HG03175 (cell line): ENCODE results near the gene FCGR3B.
A peak's percentile ranks its signal among the peaks of the same experiment; 100 is the strongest.
"Not testable (repeated sequence)": the region's sequence is repeated elsewhere in the genome, so short reads cannot be mapped to it uniquely, and the experiment has no call there.

Experiments
- ATAC-seq: cut with Tn5 transposase; IDR thresholded peaks from one replicate; pipeline ENCODE4 v1.9.1; 2021; ENCODE audit warnings: mild to moderate bottlenecking, moderate library complexity; ENCODE audit not compliant: unreplicated experiment

The FCGR3B gene

DNA sequence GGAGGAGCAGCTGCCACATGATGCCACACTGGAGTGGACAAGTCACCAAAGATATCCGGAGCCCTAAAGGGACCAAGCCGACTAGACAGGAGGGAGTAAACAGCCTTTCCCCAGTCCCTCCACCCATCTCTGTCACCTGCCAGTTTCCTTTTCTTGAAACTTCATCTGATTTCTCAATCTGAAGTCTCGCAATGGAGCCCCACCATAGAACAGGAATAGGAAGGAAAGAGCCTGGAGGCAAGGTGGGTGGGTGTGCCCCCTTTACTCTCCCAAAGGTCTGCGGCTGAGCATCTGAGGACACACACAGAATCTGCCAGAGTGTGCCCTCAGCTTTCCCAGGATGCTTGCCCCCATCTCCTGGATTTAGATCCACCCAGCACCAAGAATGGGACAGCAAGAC is at the start of gene FCGR3B:
FCGR3B (minus strand) TSS at position 101 of the 400 bp plus-strand sequence; CDS start at position 19, 82 bp downstream.
- ATAC-seq: no peak

DNA sequence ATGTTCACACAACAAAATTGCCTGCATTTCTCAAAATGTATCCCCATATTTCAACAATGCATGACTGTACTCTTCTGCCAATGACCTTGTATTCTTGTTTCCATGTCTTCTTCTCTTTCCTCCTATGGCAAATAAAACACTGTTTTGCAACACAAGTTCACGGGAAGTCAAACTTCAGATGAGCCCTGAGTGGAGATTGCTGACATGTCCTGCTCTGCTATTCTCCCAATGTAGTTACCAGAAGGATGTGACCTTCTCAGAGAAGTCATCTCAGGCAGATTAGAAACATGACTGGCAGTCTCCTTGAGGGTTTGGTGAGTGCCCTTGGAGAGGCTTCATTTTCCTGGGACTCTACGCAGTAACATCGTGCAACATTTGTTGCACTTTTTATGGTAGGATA is 47.5 kb upstream of the FCGR3B start:
- ATAC-seq: no peak

DNA sequence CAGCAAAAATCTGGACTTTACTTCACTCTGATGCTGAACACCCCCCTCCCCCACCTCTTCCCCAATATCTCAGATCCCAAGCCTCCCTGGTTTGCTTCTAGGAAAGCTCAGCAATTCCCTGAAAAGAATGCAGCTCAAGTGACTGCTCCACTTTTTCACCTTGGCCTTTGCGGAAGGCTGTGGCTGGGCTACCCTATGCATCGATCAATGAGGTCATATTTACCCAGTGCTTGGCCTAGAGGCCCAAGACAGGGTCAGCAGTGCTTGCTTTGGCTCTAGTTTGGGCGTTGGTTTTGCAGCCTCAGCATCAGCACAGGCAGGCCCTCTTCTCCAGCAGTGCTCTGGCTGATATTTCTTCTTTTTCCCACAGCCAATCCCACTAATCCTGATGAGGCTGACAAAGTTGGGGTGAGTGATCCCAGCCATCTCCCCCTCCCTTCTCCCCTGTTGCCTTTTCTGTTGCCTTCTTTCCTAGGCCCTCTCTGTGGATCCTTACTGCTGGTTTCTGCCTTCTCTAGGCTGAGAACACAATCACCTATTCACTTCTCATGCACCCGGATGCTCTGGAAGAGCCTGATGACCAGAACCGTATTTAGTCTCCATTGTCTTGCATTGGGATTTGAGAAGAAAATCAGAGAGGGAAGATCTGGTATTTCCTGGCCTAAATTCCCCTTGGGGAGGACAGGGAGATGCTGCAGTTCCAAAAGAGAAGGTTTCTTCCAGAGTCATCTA is 46.1 kb upstream of the FCGR3B start:
- ATAC-seq: no peak

DNA sequence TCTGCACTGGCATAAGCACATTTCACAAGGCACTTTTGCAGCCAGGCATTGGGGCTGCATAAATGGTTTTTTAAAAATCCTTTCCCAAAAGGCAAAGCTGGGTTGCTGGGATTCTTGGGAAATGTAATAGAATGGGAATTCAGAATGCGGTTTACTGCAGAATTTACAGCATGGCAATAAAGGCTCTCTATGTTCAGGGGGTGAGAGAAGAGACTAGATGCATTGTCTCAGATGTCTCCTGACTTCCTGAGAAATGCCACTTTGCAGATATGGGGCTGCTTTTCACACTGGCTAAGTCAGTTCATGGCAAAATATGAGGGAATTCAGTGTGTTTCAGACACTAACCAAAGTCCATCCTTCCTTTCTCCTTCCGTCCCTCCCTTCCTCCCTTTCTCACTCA is 45.5 kb upstream of the FCGR3B start:
- no peak for ATAC-seq

DNA sequence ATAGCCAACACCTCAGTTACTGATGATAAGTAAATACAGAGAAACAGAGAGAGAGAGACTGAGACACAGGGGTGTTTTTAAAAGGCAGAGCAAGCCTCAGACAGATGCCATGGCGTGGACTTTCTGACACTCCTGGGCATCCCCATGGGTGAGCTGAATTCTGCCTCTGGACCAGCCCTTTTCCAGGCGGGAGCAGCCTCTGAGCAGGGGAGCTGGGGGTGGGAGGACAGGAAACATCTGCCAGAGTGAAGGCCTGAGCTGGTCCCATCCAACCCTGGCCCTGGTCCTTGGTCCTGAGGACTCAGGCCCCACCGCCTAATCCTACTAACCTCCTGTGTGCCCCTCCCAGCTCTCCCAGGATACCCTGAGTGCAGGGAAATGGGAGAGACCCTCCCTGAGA is 43.9 kb upstream of the FCGR3B start:
- ATAC-seq: not testable (repeated sequence)

DNA sequence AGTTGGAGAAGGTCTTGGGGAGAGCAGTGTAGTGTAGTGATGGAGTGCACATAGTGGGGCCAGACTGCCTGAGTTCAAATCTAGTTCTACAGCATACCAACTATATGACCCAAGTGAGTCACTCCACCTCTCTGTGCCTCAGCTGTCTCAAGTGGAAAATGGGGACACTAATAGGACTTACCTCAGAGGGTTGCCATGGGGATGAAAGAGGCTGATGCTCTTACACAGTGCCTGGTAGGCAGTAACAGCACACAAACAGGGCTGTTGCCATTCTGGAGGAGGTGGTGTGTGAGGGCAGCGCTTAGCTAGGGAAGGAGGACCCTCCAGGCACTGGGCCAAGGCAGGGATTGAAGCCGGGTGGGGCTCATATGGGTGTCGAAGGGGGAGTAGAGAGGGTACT is 43.5 kb upstream of the FCGR3B start:
- not testable (repeated sequence) for ATAC-seq

DNA sequence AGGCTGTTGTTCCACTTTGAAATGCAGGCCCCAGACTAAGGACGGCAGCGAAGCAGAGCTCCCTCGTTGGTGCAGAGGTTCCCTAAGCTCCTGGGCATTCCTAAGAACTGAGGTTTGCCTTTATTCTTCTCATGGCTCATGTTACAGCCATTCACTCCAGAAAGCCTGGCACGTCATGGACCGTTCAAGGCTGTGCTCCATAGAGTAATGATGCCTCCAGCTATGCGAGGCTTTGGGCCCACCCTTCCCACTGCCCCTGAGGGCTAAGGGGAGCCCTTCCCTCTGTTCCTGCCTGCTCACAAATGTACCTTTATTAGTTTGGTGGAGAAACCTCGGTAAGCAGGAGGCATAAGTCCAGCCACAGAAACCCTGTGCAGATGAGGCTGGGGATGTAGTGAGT is 42.5 kb upstream of the FCGR3B start:
- not testable (repeated sequence) for ATAC-seq

DNA sequence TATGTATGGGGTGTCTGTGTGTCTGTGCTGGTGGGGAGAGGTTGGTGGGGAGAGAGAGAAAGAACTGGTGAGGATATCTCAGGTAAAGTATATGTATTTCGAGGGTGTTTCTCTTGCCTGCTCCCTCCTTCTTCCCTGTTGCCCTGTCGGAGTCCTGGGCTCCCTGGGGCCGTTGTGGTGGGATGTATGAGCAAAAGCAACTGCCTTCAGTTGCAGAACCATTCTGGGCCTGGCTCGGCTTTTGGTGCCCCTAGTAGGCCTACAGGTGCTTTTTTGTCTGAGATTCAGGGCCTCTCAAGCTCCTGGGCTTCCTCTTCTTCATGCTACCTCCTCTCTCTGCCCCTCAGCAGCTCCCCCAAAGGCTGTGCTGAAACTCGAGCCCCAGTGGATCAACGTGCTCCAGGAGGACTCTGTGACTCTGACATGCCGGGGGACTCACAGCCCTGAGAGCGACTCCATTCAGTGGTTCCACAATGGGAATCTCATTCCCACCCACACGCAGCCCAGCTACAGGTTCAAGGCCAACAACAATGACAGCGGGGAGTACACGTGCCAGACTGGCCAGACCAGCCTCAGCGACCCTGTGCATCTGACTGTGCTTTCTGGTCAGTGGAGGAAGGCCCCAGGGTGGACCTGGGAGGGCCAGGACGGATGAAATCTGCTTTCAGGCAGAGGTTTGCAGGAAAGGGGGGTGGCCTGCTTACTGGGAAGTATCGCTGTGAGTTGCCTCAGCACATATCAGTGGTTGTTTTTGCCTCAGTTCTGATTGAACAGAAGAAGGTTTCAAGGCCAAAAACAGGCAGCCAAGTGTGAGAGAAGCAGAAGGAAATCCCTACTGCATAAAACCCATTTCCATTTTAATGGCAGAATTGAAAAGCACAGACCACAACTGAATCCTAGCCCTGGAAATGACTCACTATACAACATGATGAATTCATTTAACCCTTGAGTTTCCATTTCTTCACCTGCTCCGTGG is 40.4 kb upstream of the FCGR3B start:
- ATAC-seq: not testable (repeated sequence)

DNA sequence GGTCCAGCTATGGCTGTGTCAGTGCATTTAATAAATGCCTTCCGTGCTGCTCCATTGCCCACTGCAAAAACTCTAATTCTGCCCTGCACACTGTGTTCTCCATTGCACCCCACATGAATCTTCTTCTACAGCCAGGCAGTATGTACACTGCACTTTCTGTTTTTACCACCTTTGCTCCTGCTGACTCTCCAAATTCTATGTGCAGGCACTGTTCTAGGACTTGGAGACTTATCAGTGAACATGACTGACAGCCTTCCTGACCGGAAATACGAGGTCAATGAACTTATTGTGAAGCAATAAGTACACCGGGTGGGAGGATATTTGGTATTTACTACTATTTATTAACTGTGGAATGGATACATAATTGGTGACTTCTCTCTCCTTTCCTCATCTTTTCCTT is 33.7 kb upstream of the FCGR3B start:
- ATAC-seq: not testable (repeated sequence)

DNA sequence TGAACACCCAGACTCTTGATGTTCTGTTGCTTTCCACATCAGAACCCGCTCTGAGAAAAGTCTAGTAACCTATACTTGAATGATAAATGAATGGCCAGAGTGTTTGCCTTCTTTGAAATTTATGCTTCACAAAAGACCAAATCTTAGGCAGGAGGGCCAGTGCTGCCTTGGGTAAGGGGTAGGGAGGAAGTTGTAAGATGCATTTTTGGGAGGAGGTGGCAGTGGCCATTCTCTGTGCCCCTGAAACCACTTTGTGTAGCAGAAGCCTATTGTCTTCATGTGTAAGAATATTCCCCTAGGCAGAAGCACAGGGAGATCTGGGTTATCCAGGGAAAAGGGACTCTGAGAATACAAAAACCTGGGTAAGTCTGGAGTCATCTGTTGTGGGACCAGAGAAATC is 32.6 kb upstream of the FCGR3B start:
- ATAC-seq: not testable (repeated sequence)

DNA sequence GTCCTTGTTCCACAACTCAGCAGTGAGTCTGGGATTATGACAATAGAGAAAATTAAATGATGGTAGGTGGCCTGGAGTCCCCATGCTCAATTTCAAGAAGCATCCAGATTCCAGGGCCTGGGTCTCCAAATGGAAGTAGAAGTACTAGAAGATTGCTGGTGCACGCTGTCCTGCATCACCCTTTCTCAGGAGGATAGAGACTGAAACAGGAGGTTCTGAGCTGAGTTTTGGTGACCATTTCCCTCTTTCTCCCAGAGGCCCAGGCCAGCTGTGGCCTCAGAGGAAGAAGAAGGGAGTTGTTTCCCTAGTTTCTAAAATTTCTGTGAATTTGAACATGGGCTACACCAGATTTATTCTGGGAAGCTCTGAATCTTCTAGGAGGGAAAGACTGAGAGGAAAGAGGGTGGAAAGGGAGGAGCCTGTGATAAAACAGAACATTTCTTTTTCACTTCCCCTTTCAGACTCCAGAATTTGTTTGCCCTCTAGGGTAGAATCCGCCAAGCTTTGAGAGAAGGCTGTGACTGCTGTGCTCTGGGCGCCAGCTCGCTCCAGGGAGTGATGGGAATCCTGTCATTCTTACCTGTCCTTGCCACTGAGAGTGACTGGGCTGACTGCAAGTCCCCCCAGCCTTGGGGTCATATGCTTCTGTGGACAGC is 31.8 kb upstream of the FCGR3B start, which contains the start of gene FCGR2B:
FCGR2B (plus strand) TSS at position 460 of the 656 bp plus-strand sequence; CDS start at position 559, 99 bp downstream.
- peak; percentile 68 for ATAC-seq

DNA sequence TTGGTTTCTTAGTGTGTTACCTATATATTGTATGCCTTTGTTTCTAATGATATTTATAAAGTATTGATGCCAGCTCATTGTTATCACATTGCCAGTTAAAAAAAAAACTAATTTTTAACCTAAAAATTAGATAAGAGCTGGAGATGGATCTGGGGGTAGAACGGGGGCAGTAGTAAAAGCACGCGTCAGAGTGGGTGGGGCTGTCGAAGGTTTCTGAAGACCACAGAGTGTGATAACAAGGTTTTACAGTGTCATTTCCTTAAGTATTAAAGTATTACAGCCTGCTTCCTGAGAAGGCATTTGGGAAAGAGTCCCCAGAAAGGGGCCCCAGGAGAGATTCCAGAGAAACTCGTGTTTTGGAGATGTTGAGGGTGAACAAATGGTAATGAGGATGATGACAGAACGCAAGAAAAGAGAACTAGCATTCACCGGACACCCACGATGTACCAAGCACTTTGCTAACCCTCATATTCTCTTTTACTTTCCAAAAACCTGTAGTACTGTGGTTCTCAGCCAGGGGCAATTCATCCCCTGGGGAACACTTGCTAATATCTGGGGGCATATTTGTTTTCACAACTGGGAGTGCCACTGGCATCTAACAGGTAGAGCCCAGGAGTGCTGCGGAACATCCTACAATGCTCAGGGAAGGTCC is 30.8 kb upstream of the FCGR3B start:
- ATAC-seq: peak; percentile 44

DNA sequence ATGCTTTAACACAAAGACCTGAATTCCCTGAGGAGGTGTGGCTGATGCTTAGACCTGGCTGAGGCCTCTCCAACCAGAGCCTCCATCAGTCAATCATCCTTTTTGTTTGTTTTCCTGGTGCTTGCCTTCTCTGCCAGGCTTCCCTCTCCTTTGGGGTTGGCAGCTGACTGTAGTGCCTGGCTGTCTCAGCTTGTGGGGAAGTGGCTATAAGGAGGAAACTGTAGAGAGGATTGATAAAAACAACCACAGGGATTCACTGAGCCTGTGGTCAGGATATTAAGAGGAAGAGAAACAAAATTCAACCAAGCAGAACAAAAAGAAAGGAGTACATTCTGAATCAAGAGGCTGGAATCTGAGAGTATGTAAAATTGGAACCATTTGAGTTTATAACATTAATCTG is 27.5 kb upstream of the FCGR3B start:
- not testable (repeated sequence) for ATAC-seq

DNA sequence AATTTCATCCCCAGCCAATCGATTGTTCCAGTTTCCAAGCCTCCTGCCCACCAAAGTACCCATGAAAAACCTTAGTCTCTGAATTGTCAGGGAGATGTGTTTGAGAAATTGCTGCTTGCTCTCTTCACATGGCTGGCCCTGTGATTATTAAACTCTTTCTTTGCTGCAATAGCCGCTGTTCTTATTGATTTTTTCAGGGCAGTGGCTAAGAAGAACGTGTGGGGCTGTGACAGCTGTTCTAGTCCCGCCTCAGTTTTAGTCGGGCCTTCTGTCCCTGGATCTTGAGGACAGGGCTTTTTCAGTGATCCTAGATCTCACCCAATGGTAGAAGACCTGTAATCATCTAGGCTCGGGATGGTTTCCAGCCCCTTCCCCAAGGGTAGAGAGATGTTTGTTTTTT is 23.0 kb upstream of the FCGR3B start:
- not testable (repeated sequence) for ATAC-seq

DNA sequence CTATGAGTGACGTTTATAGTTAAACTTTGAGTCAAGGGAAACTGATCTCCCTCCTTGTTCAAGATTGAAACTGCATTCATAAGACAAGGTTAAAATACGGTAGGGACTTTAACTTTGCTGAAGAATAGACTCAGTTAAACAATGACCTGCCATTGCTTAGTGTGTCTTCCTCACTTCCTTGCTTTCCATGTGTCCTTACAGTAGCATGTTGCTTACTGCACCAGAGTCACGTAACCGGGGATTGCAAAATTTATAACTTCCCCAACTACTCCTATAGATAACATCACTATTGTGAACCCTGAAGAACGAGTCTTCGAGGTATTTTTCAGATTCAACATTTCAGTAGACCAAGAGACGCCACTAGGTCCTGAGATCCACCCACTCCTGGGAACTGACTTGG is 22.6 kb upstream of the FCGR3B start:
- not testable (repeated sequence) for ATAC-seq

DNA sequence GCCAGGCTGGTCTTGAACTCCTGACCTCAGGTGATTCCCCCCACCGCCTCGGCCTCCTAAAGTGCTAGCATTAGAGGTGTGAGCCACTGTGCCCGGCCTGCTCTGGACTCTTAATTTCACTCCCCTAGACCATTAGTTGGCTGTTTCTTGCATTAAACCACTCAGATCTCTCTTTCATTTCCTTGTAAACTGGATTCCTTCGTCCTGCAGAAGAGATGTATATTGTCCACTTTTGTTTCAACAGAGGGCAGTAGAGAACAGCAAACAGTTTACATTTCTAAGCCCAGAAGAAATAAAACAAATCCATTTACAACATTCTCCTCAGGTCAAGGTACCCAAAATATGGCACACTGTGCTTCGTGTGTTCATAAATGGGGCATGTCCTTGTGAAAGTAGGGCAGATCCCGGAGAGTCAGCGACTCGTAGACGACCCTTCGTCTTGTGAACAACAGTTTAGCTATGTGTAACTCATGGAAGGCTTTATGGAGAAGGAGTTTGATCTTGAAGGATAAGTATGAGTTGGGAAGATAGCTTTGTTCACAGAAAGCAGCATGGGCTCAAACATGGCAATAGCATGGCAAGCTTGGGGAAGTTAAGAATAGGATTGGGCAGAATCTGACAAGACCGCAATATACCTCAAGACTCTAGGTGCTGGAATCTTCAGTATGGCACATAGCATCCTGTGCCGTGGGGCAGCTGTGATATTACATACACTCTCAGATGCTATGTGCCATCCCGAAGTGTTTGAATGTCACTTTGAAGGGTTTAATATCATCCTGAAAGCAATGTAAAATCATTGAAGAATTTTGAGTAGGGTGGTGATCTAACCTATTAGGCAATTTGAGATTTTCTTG is 16.8 kb upstream of the FCGR3B start:
- not testable (repeated sequence) for ATAC-seq

DNA sequence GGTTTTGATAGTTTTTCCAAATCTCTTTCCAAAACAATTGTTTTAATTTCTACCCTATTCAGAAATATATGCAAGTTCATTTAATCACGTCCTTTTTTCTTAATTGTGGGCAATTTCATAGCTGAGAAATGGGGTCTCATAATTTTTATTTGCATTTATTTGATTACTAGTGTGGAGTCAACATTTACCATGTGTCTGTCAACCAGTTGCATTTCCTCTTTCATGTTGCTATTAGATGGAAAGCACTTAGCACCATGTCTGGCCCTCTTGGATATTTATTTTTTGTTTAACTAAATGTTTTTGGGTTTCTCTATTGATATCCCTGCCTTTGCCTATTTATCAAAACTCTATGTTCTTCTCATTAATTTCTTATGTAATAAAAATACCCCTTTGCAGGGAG is 13.9 kb upstream of the FCGR3B start:
- ATAC-seq: not testable (repeated sequence)

DNA sequence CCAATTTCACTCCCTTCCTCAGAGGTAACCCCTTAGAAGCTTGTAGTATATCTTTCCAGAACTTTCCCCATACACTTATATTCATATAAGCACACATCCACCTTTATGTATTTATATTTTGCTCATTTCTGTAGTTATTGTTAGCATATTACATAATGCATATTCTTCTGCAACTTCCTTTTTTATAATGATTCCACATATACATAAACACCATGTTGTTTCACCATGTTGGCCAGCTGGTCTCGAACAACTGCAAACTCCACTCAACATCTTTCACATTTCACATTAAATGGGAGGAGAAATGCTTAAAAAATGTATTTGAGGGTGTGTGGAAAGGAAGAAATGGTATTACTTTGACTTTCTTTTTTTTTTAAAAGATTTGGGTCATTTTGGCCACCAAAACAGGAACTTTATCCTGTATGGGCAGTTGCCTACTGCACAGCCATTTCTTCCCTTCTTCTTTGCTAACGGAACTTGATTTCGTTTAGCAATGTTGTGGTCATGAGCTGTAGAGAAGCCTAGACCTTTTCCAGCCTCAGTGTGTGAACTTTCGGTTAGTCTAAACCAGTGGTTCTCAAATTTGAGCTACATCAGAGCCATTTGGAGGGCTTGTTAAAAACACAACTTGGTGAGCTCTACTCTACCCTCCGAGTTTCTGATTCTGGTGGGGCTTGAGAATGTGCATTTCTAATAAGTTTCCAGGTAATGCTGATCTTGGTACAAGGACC is 12.7 kb upstream of the FCGR3B start:
- ATAC-seq: not testable (repeated sequence)

DNA sequence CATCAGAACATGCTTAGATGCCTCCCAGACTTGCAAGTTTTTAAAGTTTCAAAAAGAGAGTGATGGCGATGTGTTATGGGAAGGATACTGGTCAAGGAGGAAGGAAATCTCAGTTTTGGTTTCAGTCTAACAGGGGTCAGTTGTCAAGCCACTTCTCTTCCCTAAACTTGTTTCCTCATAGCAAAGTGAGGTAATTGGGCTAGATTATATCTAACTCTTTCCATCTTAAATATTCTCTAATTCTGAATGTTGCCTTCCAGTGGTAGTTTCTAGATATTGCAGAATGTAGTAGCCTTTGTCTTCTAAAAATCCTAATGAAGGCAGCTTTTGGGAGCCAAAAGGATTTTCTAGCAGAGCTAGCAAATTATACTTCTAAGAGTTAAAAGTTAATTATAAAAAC is 11.7 kb upstream of the FCGR3B start:
- not testable (repeated sequence) for ATAC-seq
